Coronary artery (tissue), 2 donors: Measurements from ENCODE around the gene BET1.

Source experiments
- DNase-seq: peaks from one replicate; pipeline ENCODE4 v3.0.0-alpha.2; 2017; ENCODE audit warnings: low spot score
- H3K27ac ChIP-seq, 2 donors: fragments of 200-600 bp; sonication (generic); one replicate each; pipeline ENCODE4 v1.5.1; 2016 to 2019
- H3K4me3 ChIP-seq: fragments of 200-600 bp; sonication (generic); 2 replicates; pipeline ENCODE4 v1.5.1; 2016; ENCODE audit warnings: mild to moderate bottlenecking, moderate library complexity
- TF ChIP-seq, protein P1 (sequence below): fragments of 200-600 bp; sonication (generic); IDR thresholded peaks from one replicate; pipeline ENCODE4 v1.5.1; 2019; ENCODE audit warnings: antibody characterized with exemption

The BET1 gene

DNA sequence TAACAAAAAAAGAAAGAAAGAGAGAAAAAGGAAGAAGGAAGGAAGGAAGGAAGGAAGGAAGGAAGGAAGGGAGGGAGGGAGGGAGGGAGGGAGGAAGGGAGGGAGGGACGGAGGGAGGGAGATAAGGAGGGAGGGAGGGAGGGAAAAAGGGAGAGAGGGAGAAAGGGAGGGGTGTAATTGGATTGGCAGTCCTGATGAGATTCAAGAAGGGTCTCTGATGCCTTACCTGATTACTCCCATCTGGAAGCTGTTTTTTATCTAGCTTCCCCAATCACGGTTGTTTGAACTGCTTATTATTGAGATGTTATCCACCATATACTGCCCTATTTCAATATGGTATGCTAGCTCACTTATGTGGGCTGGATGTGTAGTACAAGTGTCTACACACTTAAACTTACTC, 55.3 kb downstream of the BET1 start:
- TF ChIP-seq, protein P1, sequence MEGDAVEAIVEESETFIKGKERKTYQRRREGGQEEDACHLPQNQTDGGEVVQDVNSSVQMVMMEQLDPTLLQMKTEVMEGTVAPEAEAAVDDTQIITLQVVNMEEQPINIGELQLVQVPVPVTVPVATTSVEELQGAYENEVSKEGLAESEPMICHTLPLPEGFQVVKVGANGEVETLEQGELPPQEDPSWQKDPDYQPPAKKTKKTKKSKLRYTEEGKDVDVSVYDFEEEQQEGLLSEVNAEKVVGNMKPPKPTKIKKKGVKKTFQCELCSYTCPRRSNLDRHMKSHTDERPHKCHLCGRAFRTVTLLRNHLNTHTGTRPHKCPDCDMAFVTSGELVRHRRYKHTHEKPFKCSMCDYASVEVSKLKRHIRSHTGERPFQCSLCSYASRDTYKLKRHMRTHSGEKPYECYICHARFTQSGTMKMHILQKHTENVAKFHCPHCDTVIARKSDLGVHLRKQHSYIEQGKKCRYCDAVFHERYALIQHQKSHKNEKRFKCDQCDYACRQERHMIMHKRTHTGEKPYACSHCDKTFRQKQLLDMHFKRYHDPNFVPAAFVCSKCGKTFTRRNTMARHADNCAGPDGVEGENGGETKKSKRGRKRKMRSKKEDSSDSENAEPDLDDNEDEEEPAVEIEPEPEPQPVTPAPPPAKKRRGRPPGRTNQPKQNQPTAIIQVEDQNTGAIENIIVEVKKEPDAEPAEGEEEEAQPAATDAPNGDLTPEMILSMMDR, result no peak
- H3K27ac ChIP-seq, result no peak overlapping the region
- H3K4me3 ChIP-seq, result no peak overlapping the region
- DNase-seq, result no peak

DNA sequence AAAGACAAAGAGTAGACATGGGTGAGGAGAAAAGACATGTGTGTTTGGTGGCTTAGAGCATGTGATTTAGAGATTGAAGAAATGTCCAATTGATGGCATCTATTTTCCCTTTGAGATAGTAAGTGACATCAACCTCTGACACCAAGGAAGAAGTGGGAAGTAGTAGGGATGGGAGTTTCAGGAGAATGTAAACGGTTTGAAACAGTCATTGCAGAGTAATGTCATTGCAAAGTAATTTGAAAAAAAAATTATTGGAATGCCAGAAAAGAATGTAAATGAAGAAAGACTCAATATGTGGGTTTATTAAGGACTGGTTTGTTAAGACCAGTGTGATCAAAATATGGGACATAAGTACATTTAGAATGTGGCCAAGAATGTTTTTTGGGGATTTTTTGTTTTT, 56.0 kb downstream of the BET1 start:
- no peak for DNase-seq
- H3K27ac ChIP-seq, result no peak overlapping the region
- H3K4me3 ChIP-seq, result no peak overlapping the region
- TF ChIP-seq, protein P1, result no peak

DNA sequence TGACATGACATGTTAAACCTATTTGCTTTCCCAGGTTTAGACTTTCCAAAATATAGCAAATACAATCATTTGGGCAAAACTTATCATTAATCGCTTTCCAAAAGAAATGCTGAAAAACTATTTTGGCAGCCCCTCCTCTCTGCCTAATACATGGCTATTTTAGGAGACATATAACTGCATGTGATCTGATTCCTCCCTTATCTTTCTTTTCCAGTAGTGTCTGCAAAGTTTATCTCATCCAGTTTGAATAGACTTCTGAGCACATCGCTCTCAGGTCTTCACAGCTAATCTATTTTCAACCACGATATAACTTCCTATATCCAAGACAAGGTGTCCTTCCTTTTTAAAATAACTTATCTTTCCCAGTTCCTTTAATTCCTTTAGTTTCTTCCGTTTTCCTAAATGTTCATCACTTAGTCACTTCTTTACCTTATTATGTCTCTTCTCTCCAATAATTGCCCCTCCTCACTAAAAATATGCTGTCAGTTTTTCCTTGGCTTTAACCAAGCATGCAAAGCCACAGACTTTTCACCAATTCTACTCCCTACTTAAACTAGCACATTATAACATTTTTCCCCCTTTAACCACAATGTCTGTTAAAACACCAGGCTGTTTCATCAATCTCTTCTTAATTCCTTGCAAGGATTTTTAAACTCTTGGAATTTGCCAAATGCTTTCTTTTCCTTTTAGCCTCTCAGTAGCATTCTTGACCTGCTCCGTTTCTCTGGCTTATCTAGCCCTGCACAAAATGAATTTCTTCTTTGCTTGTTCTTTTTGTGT, 58.2 kb downstream of the BET1 start:
- TF ChIP-seq, protein P1, result no peak
- Histone ChIP-seq H3K4me3 (no peak overlapping the region), H3K27ac (no peak overlapping the region)
- no peak for DNase-seq

DNA sequence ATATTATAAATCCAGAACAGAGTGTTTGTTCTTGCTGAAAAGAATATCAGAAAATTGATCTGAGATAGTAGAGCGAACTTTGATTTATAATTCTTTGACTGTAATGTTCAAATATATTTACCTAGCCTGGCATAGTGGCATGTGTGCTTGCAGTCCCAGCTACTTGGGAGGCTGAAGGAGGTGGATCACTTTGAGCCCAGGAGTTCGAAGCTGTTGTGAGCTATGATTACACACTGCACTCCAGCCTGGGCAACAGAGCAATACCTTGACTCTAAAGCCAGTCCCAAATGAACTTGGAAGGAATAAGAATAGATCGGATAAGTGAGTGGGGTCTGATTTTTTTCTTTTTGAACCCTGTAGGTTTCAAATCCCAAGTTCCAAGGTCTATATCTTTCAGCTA, 59.1 kb downstream of the BET1 start:
- DNase-seq, result no peak
- TF ChIP-seq, protein P1, result no peak
- Histone ChIP-seq H3K27ac (no peak overlapping the region), H3K4me3 (no peak overlapping the region)

DNA sequence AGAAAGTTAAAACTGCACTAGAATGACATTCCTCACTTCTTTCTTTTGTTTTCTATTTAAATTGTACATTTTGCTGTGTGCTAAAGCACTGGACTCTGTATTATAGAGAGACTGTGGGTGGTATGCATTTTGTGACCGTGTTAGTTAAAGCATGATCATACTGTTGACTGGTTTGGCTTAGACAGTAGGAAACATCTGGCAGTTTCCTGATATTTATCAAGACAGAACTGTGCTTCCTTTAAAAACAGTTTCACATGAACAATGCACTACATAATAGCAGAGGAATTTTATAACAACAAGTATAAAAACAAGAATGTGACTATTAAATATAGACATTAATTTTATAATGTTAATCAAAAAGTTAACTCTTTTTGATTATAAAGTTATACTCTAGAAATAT, 59.5 kb downstream of the BET1 start:
- TF ChIP-seq, protein P1, result no peak
- Histone ChIP-seq H3K4me3 (no peak overlapping the region), H3K27ac (no peak overlapping the region)
- no peak for DNase-seq

DNA sequence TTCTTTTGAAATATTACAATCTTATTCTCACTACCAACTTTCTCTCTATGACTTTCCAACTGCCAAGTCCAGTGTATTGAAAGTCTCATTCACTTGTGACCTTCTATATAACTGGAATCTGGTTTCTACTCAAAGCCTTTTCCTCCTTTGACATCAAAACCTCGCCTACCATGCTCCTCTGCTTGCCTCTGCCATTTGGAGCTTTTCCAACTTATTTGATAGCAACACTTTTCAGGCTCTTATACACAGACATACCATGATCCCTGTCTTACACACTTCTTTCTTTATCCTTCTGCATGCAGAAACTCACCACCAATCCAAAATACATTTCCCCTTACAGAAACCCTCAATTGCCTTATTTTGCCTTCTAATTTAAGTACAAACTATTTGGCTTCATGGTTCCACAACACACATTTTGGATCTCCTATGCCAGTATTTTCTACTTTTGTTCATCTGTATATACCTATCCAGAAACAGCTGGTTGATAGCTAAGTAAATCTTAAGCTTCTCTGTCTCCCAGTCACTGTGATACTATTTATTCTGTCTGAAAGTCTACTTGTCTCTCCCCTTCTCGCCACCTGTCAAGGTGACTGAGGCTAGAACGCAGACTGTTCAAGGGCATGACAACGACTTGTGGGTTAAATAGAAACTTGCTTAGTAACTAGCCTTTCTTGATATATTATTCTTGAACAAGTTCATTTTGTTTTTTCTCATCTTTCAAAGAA, 60.2 kb downstream of the BET1 start:
- TF ChIP-seq, protein P1, result no peak
- no peak overlapping the region for H3K27ac ChIP-seq
- H3K4me3 ChIP-seq, result no peak overlapping the region
- no peak for DNase-seq
